ENCODE data around the gene ZNF827.

ZNF827 gene

DNA sequence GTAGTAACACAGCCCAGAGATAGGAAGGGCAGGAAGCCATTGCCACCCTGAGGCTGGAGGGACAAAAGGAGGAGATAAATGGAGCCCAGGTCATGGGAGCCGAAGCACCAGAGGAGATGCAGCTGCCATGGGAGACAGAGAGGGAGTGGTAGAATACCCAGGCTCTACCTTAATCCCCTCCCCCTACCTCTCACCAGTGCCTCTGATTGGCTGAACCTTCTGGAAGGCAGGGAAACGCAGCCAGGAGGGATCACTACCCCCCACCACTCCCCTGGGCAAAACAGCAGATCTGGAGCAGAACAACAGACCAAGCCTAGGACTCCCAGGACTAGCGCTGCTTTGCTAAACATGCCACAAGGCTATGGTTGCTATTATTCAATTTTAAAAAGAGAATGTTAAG is 114.2 kb downstream of the ZNF827 start:
- DNase-seq, result no peak

DNA sequence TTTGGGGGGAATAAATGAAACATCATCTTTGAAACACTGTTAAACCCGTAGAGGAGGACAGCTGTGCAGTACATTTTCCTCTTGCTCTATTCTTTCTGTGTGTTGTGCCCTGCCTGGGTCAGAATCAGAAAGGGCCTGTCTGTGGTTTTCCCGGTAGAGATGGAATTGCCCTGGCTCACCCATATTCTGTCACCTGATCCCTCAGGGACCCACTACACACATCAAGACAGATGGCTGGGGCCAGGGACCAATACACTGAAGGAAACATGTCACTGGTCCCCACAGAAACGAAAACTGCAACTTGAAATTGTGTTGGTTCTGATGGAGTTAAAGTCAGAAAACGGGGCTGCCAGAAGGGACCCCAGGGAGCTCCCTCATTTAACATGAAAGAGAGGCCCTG is 114.9 kb downstream of the ZNF827 start:
- DNase-seq, result no peak

DNA sequence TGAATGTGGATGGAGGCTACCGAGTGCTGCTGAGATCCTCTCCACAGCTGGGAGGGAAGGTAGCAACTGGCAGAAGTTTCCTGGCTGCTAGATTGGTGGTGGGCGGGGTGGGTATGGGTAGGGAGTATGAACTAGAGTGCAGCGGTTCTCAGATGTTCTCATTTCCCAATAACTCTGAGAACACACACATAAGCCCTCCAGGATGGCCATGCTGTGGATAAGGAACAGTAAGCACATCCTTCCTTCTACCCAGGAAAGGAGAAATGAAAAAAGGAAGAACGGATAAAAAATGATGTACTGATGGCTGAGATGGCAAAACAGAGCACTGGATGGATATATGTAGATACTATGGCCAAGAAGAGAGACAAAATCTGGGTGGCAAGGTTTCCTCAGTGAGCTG is 116.0 kb downstream of the ZNF827 start:
- DNase-seq, result no peak

DNA sequence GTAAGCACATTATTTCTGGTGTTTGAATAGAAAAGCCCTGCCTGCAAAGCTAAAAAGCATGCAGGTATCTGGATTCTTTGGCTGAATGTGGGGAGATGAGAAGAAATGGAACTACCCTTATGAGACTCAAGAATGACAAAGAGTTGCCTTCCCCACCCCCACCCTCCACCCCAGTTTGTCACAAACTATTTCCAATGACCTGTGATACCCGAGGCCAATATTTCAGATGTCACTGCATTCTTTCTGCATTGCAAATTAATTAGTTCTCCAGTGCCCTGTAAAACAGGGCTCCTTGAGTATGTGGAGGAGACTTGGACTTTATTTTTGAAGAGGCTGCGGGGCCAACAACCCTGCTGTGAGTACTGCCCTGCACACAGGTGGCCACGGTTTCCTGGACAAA is 116.4 kb downstream of the ZNF827 start:
- DNase-seq, result no peak

GRCh38 chr4:145821766-145822165 is 116.9 kb downstream of the ZNF827 start:
- no peak for DNase-seq

DNA sequence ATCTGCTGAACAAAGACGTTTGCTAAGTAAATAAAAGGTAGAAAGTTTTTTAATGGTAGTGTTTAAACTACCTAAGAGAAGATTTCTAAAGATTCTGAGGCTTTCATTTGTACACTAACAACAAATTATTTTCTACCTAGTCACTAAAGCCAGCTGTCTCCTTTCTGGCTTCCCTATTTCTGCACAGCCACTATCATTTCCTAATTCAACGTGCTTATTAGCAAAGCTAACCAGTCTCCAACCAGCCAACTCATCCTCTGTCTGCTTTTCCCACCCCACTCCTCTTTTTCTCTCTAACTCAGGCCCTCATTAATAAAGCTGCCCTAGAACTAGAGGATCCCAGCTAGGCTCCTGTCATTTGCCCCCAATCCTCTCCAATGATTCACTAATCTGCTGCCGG is 118.2 kb downstream of the ZNF827 start:
- no peak for DNase-seq

DNA sequence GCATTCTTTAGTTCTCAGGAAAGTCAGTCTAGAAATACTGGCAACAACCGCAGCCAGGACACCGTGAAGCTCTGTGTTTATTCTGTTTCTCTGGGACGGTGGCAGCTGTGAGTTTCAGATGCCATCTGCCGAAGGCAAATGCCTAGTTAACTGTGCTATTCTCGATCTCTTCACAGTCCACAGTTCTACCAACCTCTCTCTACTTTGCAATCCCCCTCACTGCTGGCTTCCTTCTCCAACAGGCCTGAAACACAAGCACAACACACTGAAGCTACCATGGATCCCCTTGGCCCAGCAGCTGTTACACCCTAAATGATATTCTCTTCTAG is 118.8 kb downstream of the ZNF827 start:
- DNase-seq, result peak; percentile 62

GRCh38 chr4:145819101-145819852 is 119.3 kb downstream of the ZNF827 start:
- no peak for DNase-seq

GRCh38 chr4:145818011-145818410 is 120.6 kb downstream of the ZNF827 start:
- DNase-seq, result no peak

DNA sequence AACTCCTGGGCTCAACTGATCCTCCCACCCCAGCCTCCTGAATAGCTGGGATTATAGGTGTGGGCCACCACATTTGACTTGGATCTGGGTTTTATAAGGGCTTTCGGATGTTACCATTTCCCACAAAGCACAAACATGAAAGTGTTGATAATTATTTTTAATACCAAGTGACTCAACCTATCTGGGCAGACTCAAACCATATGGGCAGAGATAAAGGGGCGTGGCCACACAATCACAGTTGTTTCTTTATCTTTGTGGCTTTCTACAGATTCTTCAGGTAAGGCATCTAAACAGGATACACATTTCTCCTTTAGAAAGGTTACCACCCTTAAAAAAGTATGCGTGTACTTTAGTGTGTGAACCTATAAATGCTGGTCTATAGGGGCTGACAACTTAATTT is 122.5 kb downstream of the ZNF827 start:
- DNase-seq, result no peak

DNA sequence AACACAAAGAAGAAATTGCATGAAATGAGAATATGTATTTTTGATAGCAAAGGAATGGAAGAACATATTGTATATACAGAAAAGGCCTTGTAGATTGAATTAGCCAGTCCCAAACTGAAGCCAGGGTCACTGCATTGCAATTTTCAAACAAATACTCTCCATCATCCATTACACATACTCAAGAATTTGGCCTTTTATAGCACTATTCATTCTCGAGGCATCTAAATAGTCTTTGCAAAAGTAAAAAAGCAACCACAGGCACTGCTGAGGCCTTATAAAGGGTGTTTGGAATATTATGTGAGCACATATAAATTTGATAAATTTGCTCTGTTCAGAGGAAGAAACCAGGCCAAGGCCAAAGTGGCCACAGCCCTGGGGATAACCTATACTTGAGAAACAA is 123.0 kb downstream of the ZNF827 start:
- DNase-seq, result no peak

DNA sequence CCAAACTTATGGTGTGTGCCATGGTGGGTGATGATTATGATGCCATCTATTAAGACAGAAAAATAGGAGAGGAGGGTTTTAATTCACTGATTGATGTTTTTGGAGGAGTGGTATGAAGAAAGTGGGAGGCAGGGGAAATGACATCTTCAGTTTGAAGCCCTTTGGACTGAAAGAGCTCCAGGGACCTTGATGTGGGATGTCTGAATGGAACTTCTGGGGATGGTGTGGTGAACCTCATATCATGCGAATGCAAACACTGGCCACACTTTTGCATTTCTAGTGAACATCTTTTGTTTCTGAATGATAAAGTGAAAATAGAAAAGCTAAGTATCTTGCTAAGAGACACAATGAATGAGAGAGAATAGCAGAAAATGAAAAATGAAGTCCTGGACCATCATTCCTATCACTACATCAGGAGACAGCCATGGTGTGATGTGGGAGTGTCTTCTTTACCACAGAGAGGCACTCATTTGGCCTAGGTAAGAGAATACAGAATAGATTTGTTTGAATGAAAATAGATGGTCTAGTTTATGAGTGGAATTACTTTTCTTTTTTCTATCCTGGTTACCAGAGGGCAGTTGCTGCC is 123.5 kb downstream of the ZNF827 start:
- DNase-seq, result no peak

GRCh38 chr4:145814246-145814645 is 124.4 kb downstream of the ZNF827 start:
- no peak for DNase-seq

- DNase-seq, result no peak
Measured at GRCh38 chr4:145812919-145813318, 125.7 kb downstream of the ZNF827 start.

DNA sequence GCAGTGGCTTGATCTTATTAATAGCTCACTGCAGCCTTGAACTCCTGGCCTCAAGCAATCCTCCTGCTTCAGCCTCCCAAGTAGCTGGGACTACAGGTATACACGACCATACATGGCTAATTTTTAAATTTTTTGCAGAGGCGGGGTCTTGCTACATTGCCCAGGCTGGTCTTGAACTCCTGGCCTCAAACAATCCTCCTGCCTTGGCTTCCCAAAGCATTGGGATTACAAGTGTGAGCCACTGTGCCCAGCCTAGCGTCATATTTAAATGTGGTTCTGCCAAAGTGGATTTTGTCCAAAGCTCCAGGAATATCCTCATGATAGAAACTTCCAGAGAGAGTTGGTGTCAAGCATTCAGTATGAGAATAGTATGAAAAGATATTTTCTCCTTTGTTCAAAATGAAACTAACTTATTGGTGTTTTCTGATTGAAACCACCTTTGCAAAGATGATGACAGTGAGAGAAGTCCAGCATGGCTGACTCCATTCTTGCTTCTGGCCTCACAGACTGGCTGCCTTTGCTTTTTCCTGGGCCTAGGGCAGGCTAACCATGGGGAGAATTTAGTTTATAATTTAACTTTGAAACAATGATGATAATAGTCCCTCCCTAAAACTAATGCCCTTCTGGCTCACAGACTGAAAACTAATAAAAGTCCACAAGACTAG is 129.6 kb downstream of the ZNF827 start:
- no peak for DNase-seq

GRCh38 chr4:145808021-145808650 is 130.5 kb downstream of the ZNF827 start:
- no peak for DNase-seq

DNA sequence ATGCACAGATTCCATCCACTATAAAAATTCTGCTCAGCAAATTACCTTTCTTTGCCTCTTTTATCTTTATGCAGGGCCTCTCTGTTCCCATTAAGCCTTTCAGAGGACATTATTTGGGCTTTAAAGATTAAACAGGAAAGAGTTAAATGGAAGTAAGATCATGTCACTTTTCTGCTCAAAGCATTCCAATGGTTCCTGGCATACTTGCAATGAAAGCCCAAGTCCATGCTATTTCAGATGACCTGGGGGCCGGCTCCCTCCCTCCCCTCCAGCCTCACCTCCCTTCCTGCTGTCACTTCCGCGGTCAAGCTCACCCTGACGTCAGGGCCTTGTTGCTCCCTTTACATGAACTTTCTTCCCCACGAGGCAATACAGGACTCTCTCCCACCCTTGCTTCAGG is 133.1 kb downstream of the ZNF827 start:
- DNase-seq, result no peak

- DNase-seq, result no peak
Measured at GRCh38 chr4:145804116-145804515, 134.5 kb downstream of the ZNF827 start.

DNA sequence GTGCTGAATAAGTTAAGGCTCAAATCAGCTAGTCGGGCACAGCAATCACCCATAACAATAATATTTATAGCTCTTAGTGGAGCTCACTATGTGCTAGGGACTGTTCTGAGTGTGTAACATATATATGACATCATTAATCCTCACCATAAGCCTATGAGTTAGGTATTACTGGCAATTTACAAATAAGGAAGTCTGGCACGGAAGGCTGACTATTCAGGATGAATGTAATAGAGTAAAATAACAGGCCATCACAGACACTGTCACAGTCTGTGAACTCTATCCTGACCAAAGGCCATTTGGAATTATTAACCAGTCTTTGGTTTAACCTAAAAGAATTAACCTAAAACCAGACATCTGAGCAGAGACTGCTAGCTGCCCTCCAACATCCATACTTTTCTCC is 139.4 kb downstream of the ZNF827 start:
- no peak for DNase-seq

DNA sequence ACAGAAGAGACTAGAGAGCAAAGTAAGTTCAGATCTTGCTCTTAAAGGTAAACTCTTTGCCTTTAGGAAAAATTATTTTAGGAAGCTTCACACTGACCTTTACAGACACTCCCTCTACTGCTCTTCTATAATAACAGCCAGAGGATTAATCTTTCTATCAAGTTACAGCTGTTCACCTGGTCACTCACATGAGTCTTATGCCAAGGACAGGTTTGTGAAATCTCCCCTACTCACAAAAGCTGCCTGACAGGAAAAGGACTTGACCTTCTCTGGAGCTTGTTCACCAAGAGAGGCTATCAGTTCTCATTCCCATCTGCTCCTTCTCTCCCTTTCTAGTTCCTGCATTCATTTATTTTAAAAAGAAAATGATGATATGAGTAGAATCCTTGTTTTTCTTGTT is 141.3 kb downstream of the ZNF827 start:
- no peak for DNase-seq

- DNase-seq, result no peak
Measured at GRCh38 chr4:145796346-145796745, 142.3 kb downstream of the ZNF827 start.

GRCh38 chr4:145795521-145795920 is 143.1 kb downstream of the ZNF827 start:
- DNase-seq, result no peak

DNA sequence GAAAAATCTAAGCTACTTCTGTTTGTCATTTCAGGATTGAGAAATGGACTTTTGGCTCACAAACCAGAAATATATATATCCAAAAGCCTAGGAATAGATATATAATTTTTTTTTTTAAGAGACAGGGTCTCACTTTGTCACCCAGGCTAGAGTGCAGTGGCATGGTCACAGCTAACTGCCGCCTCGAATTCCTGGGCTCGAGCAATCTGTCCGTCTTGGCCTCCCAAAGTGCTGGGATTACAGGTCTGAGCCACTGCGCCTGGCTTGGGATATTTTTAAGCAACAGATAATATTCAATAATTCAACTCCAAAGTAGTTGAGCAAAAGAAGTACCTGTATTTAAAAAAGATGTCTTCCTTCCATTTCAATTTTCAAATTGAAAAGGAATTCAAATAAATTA is 146.2 kb downstream of the ZNF827 start:
- no peak for DNase-seq

- no peak for DNase-seq
Measured at GRCh38 chr4:145791988-145792387, 146.6 kb downstream of the ZNF827 start.

Measured in midbrain (tissue), 1 donor.